ENCODE measurements around the gene SAMHD1. TPM values are rescaled to one million over a fixed set of nuclear protein-coding genes. Genes with fewer than 3 reads are reported as not detected.
"Not testable (repeated sequence)": the region's sequence is repeated elsewhere in the genome, so short reads cannot be mapped to it uniquely, and the experiment has no call there.

Gene SAMHD1
- total RNA-seq, 3 donors from 2014 or later (not counting 1 experiment from before 2014, with no cell fraction given): 237 to 279 (median 270) TPM

DNA sequence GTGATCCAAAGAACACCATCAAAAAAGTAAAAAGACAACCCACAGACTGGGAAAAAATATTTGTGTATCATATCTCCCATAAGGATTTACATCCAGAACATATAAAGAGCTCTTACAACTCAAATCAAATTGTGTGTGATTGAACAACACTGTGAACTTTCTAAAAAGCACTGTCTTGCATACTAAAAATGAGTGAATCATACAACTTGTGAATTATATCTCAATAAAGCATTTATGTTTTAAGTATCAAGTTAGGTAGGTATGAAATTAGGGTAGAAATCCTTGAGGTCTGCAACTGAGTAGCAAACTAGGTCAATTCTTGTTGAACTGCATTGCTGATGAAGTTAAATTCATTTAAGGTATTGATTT is 14.1 kb downstream of the SAMHD1 start:
- TF ChIP-seq, protein P1, sequence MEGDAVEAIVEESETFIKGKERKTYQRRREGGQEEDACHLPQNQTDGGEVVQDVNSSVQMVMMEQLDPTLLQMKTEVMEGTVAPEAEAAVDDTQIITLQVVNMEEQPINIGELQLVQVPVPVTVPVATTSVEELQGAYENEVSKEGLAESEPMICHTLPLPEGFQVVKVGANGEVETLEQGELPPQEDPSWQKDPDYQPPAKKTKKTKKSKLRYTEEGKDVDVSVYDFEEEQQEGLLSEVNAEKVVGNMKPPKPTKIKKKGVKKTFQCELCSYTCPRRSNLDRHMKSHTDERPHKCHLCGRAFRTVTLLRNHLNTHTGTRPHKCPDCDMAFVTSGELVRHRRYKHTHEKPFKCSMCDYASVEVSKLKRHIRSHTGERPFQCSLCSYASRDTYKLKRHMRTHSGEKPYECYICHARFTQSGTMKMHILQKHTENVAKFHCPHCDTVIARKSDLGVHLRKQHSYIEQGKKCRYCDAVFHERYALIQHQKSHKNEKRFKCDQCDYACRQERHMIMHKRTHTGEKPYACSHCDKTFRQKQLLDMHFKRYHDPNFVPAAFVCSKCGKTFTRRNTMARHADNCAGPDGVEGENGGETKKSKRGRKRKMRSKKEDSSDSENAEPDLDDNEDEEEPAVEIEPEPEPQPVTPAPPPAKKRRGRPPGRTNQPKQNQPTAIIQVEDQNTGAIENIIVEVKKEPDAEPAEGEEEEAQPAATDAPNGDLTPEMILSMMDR (IDR thresholded peaks at IDR 0.05): no peak
- no peak overlapping the region for H3K4me3 ChIP-seq (ENCODE audit: low read length)
- no peaks in the 10 kb centered on the region for H3K27me3 ChIP-seq (ENCODE audit: control insufficient read depth, insufficient read depth, low read length)
- intact Hi-C loops (cut with micrococcal nuclease): loop anchor here (10.0 kb wide), 1 partner anchor 373 kb away; no protein-coding TSS in a partner anchor
- H3K9me3 ChIP-seq (ENCODE audit: control insufficient read depth, insufficient read depth, low read length): no peaks in the 10 kb centered on the region
- Mint-ChIP-seq H3K27me3 (ENCODE audit: low read depth in 2 of 2) (no peaks in the 10 kb centered on the region), H3K9me3 (no peaks in the 10 kb centered on the region), H3K4me1 (peaks cover 48 to 54% of the 10 kb centered on the region in 2 donors), H3K4me3 (peak overlapping the region; percentile 70), H3K27ac (peak overlapping the region; percentile 66 to 88), H3K36me3 (peaks cover 7% of the 10 kb centered on the region)
- H3K4me1 ChIP-seq (ENCODE audit: control insufficient read depth, insufficient read depth, low read length): peaks cover 54% of the 10 kb centered on the region
- ATAC-seq (no peak), DNase-seq (no peak)
- H3K36me3 ChIP-seq (ENCODE audit: control insufficient read depth, insufficient read depth, low read length): peaks cover 75% of the 10 kb centered on the region
- no peak overlapping the region for H3K27ac ChIP-seq (ENCODE audit: low read length)

DNA sequence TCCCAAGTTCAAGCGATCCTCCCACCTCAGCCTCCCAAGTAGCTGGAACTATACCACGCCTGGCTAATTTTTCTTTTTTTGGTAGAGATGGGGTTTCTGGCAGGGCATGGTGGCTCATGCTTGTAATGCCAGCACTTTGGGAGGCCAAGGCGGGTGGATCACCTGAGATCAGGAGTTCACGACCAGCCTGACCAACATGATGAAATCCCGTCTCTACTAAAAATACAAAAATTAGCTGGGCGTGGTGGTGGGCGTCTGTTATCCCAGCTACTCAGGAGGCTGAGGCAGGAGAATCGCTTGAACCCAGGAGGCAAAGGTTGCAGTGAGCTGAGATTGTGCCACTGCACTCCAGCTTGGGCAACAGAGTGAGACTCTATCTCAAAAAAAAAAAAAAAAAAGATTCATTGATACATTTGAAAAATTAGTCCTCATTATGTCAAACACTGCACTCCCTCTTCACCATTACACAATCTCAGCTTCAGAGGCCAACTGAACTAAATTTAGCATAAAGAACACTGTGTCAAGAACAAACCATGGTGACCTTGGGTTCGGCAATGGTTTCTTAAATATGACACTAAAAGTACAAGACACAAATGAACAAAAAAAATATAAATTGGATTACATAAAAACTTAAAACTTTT is 14.6 kb downstream of the SAMHD1 start:
- H3K4me1 ChIP-seq (ENCODE audit: control insufficient read depth, insufficient read depth, low read length): peaks cover 56% of the 10 kb centered on the region
- peak overlapping the region; percentile 66 to 88 for H3K27ac Mint-ChIP-seq
- DNase-seq; H3K9me3 Mint-ChIP-seq; H3K36me3 Mint-ChIP-seq; H3K4me3 ChIP-seq (ENCODE audit: low read length); H3K27ac ChIP-seq (ENCODE audit: low read length); H3K9me3 ChIP-seq (ENCODE audit: control insufficient read depth, insufficient read depth, low read length); H3K27me3 Mint-ChIP-seq (ENCODE audit: low read depth in 2 of 2); ATAC-seq; H3K27me3 ChIP-seq (ENCODE audit: control insufficient read depth, insufficient read depth, low read length): not testable (repeated sequence)
- peaks cover 76% of the 10 kb centered on the region for H3K36me3 ChIP-seq (ENCODE audit: control insufficient read depth, insufficient read depth, low read length)
- WGBS (ENCODE audit: insufficient coverage): 88% methylated on average over 8 of the region's 9 CpGs
- H3K4me1 Mint-ChIP-seq: peaks cover 49 to 55% of the 10 kb centered on the region in 2 donors
- peak overlapping the region; percentile 70 for H3K4me3 Mint-ChIP-seq
- intact Hi-C loops (cut with micrococcal nuclease): loop anchor here (10.0 kb wide), 1 partner anchor 372 kb away; no protein-coding TSS in a partner anchor

DNA sequence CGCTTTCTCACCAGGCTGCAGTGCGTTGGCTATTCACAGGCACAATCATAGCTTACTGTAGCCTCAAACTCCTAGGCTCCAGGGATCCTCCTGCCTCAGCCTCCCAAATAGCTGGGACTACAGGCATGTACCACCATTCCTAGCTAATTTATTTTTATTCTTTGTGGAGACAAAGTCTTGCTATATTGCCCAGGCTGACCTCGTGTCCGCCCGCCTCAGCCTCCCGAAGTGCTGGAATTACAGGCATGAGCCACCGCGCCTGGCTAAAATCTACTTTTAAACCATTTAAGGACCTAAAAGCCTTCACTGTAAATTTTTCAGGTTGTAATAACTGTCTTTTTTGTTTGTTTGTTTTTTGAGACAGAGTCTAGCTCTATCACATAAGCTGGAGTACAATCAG is 15.2 kb downstream of the SAMHD1 start:
- TF ChIP-seq, protein P1 (IDR thresholded peaks at IDR 0.05): no peak
- intact Hi-C loops (cut with micrococcal nuclease): loop anchor here (10.0 kb wide), 1 partner anchor 372 kb away; no protein-coding TSS in a partner anchor
- Histone ChIP-seq H3K9me3 (ENCODE audit: control insufficient read depth, insufficient read depth, low read length) (no peaks in the 10 kb centered on the region), H3K27me3 (ENCODE audit: control insufficient read depth, insufficient read depth, low read length) (no peaks in the 10 kb centered on the region), H3K4me1 (ENCODE audit: control insufficient read depth, insufficient read depth, low read length) (peaks cover 59% of the 10 kb centered on the region), H3K4me3 (ENCODE audit: low read length) (no peak overlapping the region), H3K36me3 (ENCODE audit: control insufficient read depth, insufficient read depth, low read length) (peaks cover 74% of the 10 kb centered on the region), H3K27ac (ENCODE audit: low read length) (no peak overlapping the region)
- Mint-ChIP-seq H3K4me3 (no peak overlapping the region), H3K27me3 (ENCODE audit: low read depth in 2 of 2) (no peaks in the 10 kb centered on the region), H3K9me3 (no peaks in the 10 kb centered on the region), H3K36me3 (peaks cover 7% of the 10 kb centered on the region), H3K4me1 (peaks cover 49 to 53% of the 10 kb centered on the region in 2 donors), H3K27ac (peak overlapping the region; percentile 66 to 88)
- ATAC-seq: no peak
- WGBS (ENCODE audit: insufficient coverage): 97% methylated on average over 8 of the region's 8 CpGs
- DNase-seq: no peak

DNA sequence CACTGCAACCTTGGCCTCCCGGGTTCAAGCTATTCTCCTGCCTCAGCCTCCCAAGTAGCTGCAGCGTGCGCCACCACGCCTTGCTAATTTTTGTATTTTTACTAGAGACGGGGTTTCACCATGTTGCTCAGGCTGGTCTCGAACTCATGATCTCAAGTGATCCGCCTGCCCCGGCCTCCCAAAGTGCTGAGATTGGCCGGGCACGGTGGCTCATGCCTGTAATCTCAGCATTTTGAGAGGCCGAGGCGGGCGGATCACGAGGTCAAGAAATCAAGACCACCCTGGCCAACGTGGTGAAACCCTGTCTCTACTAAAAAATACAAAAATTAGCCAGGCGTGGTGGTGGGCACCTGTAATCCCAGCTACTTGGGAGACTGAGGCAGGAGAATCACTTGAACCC is 17.9 kb downstream of the SAMHD1 start:
- intact Hi-C loops (cut with micrococcal nuclease): loop anchor here (10.0 kb wide), 1 partner anchor 369 kb away; no protein-coding TSS in a partner anchor
- not testable (repeated sequence) for ATAC-seq

More for the DNA sequence above, 17.9 kb downstream of the SAMHD1 start:
- H3K36me3 ChIP-seq (ENCODE audit: control insufficient read depth, insufficient read depth, low read length): peaks cover 80% of the 10 kb centered on the region
- H3K27ac ChIP-seq (ENCODE audit: low read length); H3K4me3 Mint-ChIP-seq; H3K27me3 ChIP-seq (ENCODE audit: control insufficient read depth, insufficient read depth, low read length); H3K9me3 Mint-ChIP-seq; H3K4me3 ChIP-seq (ENCODE audit: low read length); H3K27me3 Mint-ChIP-seq (ENCODE audit: low read depth in 2 of 2); DNase-seq; H3K9me3 ChIP-seq (ENCODE audit: control insufficient read depth, insufficient read depth, low read length): not testable (repeated sequence)
- H3K4me1 Mint-ChIP-seq: peaks cover 48 to 51% of the 10 kb centered on the region in 2 donors
- H3K27ac Mint-ChIP-seq: peak overlapping the region in 1 of 2 donors; percentile 90
- H3K4me1 ChIP-seq (ENCODE audit: control insufficient read depth, insufficient read depth, low read length): peaks cover 61% of the 10 kb centered on the region
- H3K36me3 Mint-ChIP-seq: peaks cover 14% of the 10 kb centered on the region
- WGBS (ENCODE audit: insufficient coverage): 96% methylated on average over 16 of the region's 16 CpGs

All from natural killer cell (primary cell).